ENCODE results near the gene MPIG6B. TPM values are rescaled to one million over a fixed set of nuclear protein-coding genes. Genes with fewer than 3 reads are reported as not detected.

Gene MPIG6B
- total and polyA plus RNA-seq, 11 donors = 0.17 to 1.00 (median 0.34) TPM; not detected in 2

- no peak for TF ChIP-seq CTCF (IDR thresholded peaks at IDR 0.05)
- TF ChIP-seq POLR2A (IDR thresholded peaks at IDR 0.05) = no peak
- 77 to 81% (median 78%) methylated on average over 8 of the region's 8 CpGs for WGBS, 4 donors
- intact Hi-C loops (cut with DNase I) = loop anchor here in 1 of 10 donors (5.0 kb wide), 1 partner anchor 199 kb away; the partner anchor contains the start of gene SLC44A4
- Histone ChIP-seq H3K27ac (no peak overlapping the region), H3K4me3 (no peak overlapping the region), H3K36me3 (peaks cover 0 to 22% (median 8%) of the 10 kb centered on the region in 9 donors), H3K4me1 (peaks cover 0 to 21% (median 14%) of the 10 kb centered on the region in 12 donors), H3K9me3 (no peaks in the 10 kb centered on the region), H3K27me3 (no peaks in the 10 kb centered on the region)
- ATAC-seq (no peak), DNase-seq (no peak)
Measured at GRCh38 chr6:31677955-31678354, 45.2 kb upstream of the MPIG6B start.

- WGBS, 4 donors = 11 to 14% (median 13%) methylated on average over 17 of the region's 17 CpGs
- Histone ChIP-seq H3K9me3 (no peaks in the 10 kb centered on the region), H3K36me3 (peaks cover 0 to 14% (median 6%) of the 10 kb centered on the region in 9 donors), H3K4me1 (peaks cover 0 to 26% (median 14%) of the 10 kb centered on the region in 12 donors), H3K4me3 (peak within 1 kb of the TSS; percentile 28 to 74 (median 58)), H3K27ac (peak within 1 kb of the TSS in 11 of 12 donors; percentile 9 to 83 (median 63)), H3K27me3 (no peaks in the 10 kb centered on the region)
- peak; percentile 75 to 92 (median 88) for ATAC-seq
- TF ChIP-seq POLR2A (IDR thresholded peaks at IDR 0.05) (no peak), CTCF (IDR thresholded peaks at IDR 0.05) (peak; percentile 54 to 85 (median 78))
- intact Hi-C loops (cut with DNase I) = loop anchor here (1.0 to 10.0 kb wide), 15 partner anchors 47 to 274 kb away; partner anchors contain the start of genes DDAH2 (in 3 of the 10), NELFE (in 3 of the 10), SKIC2 (in 3 of the 10) and SAPCD1 (in 2 of the 10)
- peak; percentile 82 to 90 (median 85) for DNase-seq
Measured at GRCh38 chr6:31680226-31681134, 42.7 kb upstream of the MPIG6B start, which contains the start of gene LY6G5C. Gene LY6G5C, minus strand, starts transcription at chr6:31681067. Its CDS starts 694 bp downstream, at chr6:31680373.

GRCh38 chr6:31681135-31681671 is 42.0 kb upstream of the MPIG6B start:
- Histone ChIP-seq H3K27ac (peak overlapping the region in 11 of 12 donors; percentile 9 to 83 (median 63)), H3K4me1 (peaks cover 0 to 26% (median 14%) of the 10 kb centered on the region in 12 donors)
- no peak for TF ChIP-seq POLR2A (IDR thresholded peaks at IDR 0.05)
- peak in 3 of 12 donors; percentile 7 to 37 (median 13) for TF ChIP-seq CTCF (IDR thresholded peaks at IDR 0.05)

More at GRCh38 chr6:31681135-31681671, 42.0 kb upstream of the MPIG6B start:
- Histone ChIP-seq H3K36me3 (peaks cover 0 to 21% (median 12%) of the 10 kb centered on the region in 9 donors), H3K27me3 (no peaks in the 10 kb centered on the region), H3K4me3 (peak overlapping the region; percentile 28 to 74 (median 58)), H3K9me3 (no peaks in the 10 kb centered on the region)
- ATAC-seq = peak; percentile 49 to 81 (median 66)
- DNase-seq = peak; percentile 44 to 79 (median 54)
- intact Hi-C loops (cut with DNase I) = loop anchor here (1.0 to 10.0 kb wide), 14 partner anchors 46 to 274 kb away; partner anchors contain the start of genes DDAH2 (in 3 of the 10), NELFE (in 3 of the 10), SKIC2 (in 3 of the 10) and SAPCD1 (in 2 of the 10)
- 1 to 3% (median 2%) methylated on average over 29 to 40 of the region's 40 CpGs for WGBS, 4 donors

All from heart left ventricle (tissue), 16 donors.